Urinary bladder (tissue), 4 donors: ENCODE measurements around the gene EN2. TPM values are rescaled to one million over a fixed set of nuclear protein-coding genes. Genes with fewer than 3 reads are reported as not detected.

Source experiments
- DNase-seq: peaks from one replicate; pipeline ENCODE4 v3.0.0-alpha.2; 2015; ENCODE audit errors: extremely low spot score
- H3K27ac ChIP-seq: one replicate; pipeline ENCODE4 v1.5.1; 2013; ENCODE audit warnings: low read depth, mild to moderate bottlenecking, moderate library complexity
- H3K36me3 ChIP-seq: one replicate; pipeline ENCODE4 v1.6.1; 2013; ENCODE audit warnings: mild to moderate bottlenecking, moderate library complexity; ENCODE audit not compliant: insufficient read depth
- H3K4me1 ChIP-seq: one replicate; pipeline ENCODE4 v1.6.1; 2013; ENCODE audit warnings: mild to moderate bottlenecking, moderate library complexity; ENCODE audit not compliant: insufficient read depth
- H3K4me3 ChIP-seq: one replicate; pipeline ENCODE4 v1.5.1; 2013; ENCODE audit warnings: low read depth, low read length
- WGBS: extraction: QIAGEN DNeasy Blood & Tissue Kit; methylation state at CpG from one replicate; pipeline ENCODE4 v1.1.7; 2013; 5-methylcytosine and 5-hydroxymethylcytosine counted together
- polyA plus RNA-seq: library from polyadenylated mRNA; stranded (reverse); fragments of 200-250 nt; gene quantifications from one replicate; pipeline ENCODE4 v1.2.3, GENCODE V29; 2013
- total RNA-seq: library from RNA; depleted of rRNA; stranded (reverse); fragments of >200 nt; gene quantifications from one replicate; pipeline ENCODE4 v1.2.3, GENCODE V29; 2014
- donor health status: healthy with polysubstance abuse.
- donor health status: healthy.

The EN2 gene
- total and polyA plus RNA-seq, 2 donors, result 0.06 TPM; not detected in 1

- 1% methylated on average over 46 of the region's 46 CpGs for WGBS
- H3K4me1 ChIP-seq, result peaks cover 3% of the 10 kb centered on the region
- no peak for DNase-seq
- no peak overlapping the region for H3K4me3 ChIP-seq
- H3K36me3 ChIP-seq, result no peaks in the 10 kb centered on the region
- H3K27ac ChIP-seq, result no peak overlapping the region
Measured at GRCh38 chr7:155450970-155451801, 6.7 kb upstream of the EN2 start.

- no peaks in the 10 kb centered on the region for H3K36me3 ChIP-seq
- peaks cover 3% of the 10 kb centered on the region for H3K4me1 ChIP-seq
- 13% methylated on average over 9 of the region's 9 CpGs for WGBS
- no peak overlapping the region for H3K4me3 ChIP-seq
- no peak for DNase-seq
- no peak overlapping the region for H3K27ac ChIP-seq
Measured at GRCh38 chr7:155451840-155452239, 6.1 kb upstream of the EN2 start.

GRCh38 chr7:155452505-155453295 lies 5.2 kb upstream of the EN2 start:
- H3K36me3 ChIP-seq, result no peaks in the 10 kb centered on the region
- WGBS, result 19% methylated on average over 5 of the region's 5 CpGs
- DNase-seq, result no peak
- no peak overlapping the region for H3K4me3 ChIP-seq
- peaks cover 3% of the 10 kb centered on the region for H3K4me1 ChIP-seq
- no peak overlapping the region for H3K27ac ChIP-seq

- Histone ChIP-seq H3K27ac (no peak overlapping the region), H3K4me3 (no peak overlapping the region), H3K4me1 (peaks cover 6% of the 10 kb centered on the region), H3K36me3 (no peaks in the 10 kb centered on the region)
- DNase-seq, result no peak
- 2% methylated on average over 57 of the region's 57 CpGs for WGBS
Measured at GRCh38 chr7:155453296-155454182, 4.4 kb upstream of the EN2 start.

GRCh38 chr7:155454183-155455112 lies 3.5 kb upstream of the EN2 start:
- no peak for DNase-seq
- H3K4me1 ChIP-seq, result peaks cover 3% of the 10 kb centered on the region
- no peak overlapping the region for H3K4me3 ChIP-seq
- no peak overlapping the region for H3K27ac ChIP-seq
- WGBS, result 2% methylated on average over 82 of the region's 82 CpGs
- H3K36me3 ChIP-seq, result no peaks in the 10 kb centered on the region

- Histone ChIP-seq H3K4me1 (peaks cover 3% of the 10 kb centered on the region), H3K36me3 (no peaks in the 10 kb centered on the region), H3K27ac (no peak overlapping the region), H3K4me3 (no peak overlapping the region)
- DNase-seq, result no peak
- 3% methylated on average over 15 of the region's 15 CpGs for WGBS
Measured at GRCh38 chr7:155455132-155455693, 2.7 kb upstream of the EN2 start.

- no peak overlapping the region for H3K27ac ChIP-seq
- no peak overlapping the region for H3K4me3 ChIP-seq
- 6% methylated on average over 27 of the region's 27 CpGs for WGBS
- no peaks in the 10 kb centered on the region for H3K36me3 ChIP-seq
- H3K4me1 ChIP-seq, result peaks cover 3% of the 10 kb centered on the region
- no peak for DNase-seq
Measured at GRCh38 chr7:155455776-155456737, 1.9 kb upstream of the EN2 start.

- WGBS, result 1% methylated on average over 69 of the region's 69 CpGs
- H3K4me3 ChIP-seq, result peak overlapping the region; percentile 40
- DNase-seq, result no peak
- no peaks in the 10 kb centered on the region for H3K36me3 ChIP-seq
- H3K4me1 ChIP-seq, result peaks cover 3% of the 10 kb centered on the region
- no peak overlapping the region for H3K27ac ChIP-seq
Measured at GRCh38 chr7:155456738-155457543, 988 bp upstream of the EN2 start.

GRCh38 chr7:155457544-155458110 lies 302 bp upstream of the EN2 start:
- H3K36me3 ChIP-seq, result no peaks in the 10 kb centered on the region
- no peak for DNase-seq
- no peak overlapping the region for H3K27ac ChIP-seq
- H3K4me3 ChIP-seq, result peak overlapping the region; percentile 40
- 1% methylated on average over 95 of the region's 98 CpGs for WGBS
- peaks cover 3% of the 10 kb centered on the region for H3K4me1 ChIP-seq

GRCh38 chr7:155458878-155459699 lies 1.2 kb downstream of the EN2 start:
- Histone ChIP-seq H3K36me3 (no peaks in the 10 kb centered on the region), H3K27ac (no peak overlapping the region), H3K4me3 (peak overlapping the region; percentile 40), H3K4me1 (peaks cover 3% of the 10 kb centered on the region)
- no peak for DNase-seq
- 2% methylated on average over 68 of the region's 68 CpGs for WGBS
